ENCODE measurements around the gene PGAM2.
A peak's percentile ranks its signal among the peaks of the same experiment; 100 is the strongest.

PGAM2 gene

DNA sequence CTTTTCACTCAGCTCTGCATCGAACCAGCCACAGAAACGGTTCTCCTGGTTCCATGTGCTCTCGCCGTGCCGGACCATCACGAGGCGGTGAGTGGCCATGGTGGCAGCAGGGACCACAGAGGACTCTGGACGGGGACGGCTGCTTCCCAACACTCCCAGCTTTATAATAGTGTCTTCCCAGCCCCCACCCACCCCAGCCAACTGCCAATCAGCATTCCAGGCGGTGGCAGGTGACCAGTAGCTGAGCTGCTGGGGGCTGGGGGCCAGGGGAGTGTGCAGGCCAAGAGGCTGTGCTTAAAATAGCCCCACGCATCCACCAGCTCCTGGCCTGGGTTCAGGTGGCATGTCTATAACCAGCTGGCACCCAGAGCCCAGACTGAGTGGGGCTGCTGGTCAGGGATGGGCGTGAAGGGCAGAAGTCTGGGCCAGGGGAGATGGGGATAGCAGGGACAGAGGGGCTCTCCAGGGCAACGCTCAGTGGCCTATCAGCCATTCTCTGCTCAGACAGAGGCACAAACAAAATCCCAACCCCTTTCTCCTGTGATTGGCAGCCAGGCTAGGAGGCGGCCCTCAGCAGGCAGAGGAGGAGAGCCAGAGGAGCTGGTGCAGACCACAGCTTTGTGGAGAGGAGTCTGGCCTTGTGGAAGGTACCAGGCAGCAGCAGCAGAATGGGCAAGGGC is at the start of gene PGAM2:
PGAM2 (minus strand) TSS at position 137 of the 680 bp plus-strand sequence; CDS start at position 99, 38 bp downstream.
- DNase-seq = peak; percentile 41

DNA sequence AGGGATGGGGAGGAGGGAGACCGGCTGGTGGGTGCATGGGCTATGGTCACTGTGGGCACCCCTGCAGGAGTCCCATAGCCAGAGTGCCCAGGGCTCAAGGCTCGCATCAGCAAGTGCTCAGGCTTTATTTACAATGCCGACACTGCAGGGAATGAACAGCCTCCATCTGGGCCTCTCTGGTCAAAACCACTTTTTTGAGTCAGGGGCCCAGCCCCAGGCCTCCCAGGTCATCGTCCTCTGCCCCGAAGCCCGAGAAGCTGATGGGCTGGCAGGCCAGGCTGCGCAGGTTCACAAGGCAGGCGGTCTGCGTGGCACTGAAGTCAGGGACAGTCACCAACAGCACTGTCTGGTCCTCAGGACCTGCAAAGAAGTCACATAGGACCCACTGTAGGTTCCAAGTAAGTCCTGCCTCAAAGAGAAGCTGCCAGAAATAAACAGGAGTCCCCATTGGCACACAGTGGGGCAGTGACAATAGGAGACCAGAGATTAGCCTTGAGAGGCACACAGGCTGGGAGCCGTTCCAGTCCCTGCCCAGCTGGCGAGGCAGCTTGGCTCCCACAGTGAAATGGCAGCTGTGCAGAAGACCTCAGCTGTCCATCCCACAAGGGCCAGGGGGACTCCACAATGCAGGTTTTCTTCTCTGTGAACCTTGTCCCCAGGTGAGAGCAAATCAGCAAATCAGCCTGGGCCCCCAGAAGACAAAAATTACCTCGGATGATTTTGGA is 49.4 kb upstream of the PGAM2 start:
- no peak for DNase-seq

DNA sequence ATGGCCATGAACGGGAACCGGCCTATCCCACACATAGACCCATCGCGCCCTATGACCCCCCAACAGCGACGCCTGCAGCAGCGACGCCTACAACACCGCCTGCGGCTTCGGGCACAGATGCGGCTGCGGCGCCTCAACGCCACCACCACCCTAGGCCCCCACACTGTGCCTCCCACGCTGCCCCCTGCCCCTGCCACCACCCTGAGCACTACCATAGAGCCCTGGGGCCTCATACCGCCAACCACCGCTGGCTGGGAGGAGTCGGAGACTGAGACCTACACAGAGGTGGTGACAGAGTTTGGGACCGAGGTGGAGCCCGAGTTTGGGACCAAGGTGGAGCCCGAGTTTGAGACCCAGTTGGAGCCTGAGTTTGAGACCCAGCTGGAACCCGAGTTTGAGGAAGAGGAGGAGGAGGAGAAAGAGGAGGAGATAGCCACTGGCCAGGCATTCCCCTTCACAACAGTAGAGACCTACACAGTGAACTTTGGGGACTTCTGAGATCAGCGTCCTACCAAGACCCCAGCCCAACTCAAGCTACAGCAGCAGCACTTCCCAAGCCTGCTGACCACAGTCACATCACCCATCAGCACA is 48.5 kb upstream of the PGAM2 start:
- DNase-seq = no peak

DNA sequence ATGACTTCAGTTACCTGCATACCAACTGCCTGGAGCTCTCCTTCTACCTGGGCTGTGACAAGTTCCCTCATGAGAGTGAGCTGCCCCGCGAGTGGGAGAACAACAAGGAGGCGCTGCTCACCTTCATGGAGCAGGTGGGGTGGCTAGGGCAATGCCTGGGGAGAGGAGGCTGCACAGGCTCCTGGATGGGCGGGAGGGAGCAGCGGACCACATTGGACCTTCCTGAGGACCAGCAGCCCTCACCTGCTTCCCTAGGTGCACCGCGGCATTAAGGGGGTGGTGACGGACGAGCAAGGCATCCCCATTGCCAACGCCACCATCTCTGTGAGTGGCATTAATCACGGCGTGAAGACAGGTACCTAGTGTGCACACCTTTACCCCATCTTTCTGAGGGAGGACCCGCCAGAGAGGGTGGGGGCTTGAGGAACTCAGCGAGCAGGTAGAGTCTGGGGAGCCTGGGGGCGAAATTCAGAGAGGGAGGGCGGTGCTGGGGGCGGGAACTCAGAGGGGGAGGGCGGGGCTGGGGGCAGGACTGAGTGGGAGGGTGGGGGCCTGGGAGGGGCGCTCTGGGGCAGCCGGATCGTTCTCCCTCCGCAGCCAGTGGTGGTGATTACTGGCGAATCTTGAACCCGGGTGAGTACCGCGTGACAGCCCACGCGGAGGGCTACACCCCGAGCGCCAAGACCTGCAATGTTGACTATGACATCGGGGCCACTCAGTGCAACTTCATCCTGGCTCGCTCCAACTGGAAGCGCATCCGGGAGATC is 47.8 kb upstream of the PGAM2 start:
- DNase-seq = no peak

DNA sequence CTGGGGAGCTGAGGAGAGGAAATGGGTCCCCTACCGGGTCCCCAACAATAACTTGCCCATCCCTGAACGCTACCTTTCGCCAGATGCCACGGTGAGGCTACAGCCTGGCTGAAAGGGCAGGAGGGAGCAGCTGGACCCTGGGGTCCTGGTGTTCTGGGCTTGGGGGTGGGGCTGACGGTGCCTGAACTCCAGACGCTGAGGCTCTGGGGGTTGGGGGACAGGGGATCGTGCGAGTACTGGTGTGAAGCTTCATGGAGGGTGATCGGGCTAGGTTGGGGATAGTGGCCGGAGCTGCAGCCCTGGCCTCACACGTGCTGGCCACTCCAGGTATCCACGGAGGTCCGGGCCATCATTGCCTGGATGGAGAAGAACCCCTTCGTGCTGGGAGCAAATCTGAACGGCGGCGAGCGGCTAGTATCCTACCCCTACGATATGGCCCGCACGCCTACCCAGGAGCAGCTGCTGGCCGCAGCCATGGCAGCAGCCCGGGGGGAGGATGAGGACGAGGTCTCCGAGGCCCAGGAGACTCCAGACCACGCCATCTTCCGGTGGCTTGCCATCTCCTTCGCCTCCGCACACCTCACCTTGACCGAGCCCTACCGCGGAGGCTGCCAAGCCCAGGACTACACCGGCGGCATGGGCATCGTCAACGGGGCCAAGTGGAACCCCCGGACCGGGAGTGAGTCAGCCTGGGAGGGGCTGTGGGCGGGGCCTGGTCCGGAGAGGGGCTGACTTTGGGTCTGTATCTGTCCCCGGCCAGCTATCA is 47.0 kb upstream of the PGAM2 start:
- DNase-seq = no peak

DNA sequence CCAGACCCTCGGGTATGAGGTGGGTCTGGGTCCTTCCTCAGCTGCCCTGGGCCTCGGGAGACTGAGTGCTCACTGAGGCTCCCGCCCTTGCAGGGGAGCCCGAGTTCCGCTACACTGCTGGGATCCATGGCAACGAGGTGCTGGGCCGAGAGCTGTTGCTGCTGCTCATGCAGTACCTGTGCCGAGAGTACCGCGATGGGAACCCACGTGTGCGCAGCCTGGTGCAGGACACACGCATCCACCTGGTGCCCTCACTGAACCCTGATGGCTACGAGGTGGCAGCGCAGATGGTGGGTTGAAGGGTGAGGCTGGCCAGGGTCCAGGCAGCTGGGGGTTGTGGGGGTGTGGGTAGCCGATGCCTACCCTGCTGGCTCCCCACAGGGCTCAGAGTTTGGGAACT is 46.4 kb upstream of the PGAM2 start:
- no peak for DNase-seq

DNA sequence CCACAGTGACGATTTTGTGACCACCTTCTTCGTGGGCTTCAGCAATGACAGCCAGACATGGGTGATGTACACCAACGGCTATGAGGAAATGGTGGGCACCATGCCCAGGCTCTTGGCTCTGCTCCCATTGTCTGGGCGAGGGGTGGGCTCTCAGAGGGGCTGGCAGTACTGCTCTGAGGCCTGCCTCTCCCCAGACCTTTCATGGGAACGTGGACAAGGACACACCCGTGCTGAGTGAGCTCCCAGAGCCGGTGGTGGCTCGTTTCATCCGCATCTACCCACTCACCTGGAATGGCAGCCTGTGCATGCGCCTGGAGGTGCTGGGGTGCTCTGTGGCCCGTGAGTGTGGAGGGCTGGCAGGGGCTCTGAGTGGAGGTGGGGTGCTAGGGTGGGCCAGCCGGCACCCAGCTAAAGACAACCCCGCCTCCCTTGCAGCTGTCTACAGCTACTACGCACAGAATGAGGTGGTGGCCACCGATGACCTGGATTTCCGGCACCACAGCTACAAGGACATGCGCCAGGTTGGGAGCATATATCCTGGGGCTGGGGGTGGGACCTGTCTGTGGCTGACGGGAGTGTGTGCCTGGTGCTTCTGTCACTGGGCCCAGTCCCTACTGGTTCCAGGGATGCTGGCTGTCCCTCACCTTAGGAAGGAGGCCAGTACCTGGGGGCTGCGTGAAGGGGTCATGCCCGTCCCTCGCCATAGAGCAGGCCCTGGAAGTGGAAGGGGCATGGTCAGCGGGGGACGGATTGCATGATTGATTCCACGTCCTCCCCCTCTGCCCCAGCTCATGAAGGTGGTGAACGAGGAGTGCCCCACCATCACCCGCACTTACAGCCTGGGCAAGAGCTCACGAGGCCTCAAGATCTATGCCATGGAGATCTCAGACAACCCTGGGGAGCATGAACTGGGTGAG is 45.6 kb upstream of the PGAM2 start:
- DNase-seq = no peak

DNA sequence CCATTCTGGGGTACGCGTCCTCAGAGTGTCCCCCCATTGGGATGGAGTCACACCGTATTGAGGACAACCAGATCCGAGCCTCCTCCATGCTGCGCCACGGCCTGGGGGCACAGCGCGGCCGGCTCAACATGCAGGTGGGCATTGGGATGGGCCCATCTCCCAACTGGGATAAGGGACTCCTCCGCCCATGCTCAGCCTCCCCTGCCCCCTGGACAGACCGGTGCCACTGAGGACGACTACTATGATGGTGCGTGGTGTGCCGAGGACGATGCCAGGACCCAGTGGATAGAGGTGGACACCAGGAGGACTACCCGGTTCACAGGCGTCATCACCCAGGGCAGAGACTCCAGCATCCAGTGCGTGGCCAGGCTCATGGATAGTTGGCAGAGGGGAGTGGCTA is 44.6 kb upstream of the PGAM2 start:
- no peak for DNase-seq

DNA sequence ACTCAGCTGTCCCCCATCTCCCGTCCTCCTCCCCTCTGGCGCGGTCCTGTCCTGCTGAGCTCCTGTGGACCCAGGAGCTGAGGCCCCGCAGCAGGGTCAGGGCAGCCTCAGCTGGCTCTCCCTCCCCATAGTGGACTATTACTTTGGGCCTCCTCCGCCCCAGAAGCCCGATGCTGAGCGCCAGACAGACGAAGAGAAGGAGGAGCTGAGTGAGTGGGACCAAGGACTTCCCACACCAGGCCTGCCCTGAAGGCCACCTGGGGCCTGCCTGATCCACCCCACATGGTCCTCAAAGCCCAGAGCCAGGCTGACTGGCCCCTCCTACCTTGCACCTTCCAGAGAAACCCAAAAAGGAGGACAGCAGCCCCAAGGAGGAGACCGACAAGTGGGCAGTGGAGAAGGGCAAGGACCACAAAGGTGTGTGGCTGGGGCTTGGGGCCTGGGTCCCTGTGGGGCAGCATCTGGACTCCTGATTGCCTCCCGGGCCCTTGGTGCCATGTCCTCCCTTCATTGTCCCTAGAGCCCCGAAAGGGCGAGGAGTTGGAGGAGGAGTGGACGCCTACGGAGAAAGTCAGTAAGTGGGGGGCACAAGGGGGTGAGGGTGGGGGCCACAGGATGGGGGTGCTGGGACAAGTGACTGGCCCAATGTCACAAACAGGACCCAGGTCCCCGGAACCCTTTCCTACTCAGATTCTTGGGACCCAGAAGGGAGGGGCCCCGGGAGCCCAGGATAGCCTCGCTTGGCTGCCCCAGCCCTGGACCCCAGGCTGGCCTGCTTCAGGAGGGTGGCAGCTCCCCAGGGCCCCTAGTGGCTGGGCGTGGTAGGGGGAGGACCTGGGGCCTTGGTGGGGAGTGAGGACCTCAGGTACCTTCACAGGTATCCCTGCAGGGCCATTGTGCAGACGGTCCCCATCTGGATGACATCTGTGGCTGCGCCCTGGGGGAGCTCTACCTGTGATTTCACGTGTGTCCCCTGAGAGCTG is 43.7 kb upstream of the PGAM2 start:
- DNase-seq = no peak

DNA sequence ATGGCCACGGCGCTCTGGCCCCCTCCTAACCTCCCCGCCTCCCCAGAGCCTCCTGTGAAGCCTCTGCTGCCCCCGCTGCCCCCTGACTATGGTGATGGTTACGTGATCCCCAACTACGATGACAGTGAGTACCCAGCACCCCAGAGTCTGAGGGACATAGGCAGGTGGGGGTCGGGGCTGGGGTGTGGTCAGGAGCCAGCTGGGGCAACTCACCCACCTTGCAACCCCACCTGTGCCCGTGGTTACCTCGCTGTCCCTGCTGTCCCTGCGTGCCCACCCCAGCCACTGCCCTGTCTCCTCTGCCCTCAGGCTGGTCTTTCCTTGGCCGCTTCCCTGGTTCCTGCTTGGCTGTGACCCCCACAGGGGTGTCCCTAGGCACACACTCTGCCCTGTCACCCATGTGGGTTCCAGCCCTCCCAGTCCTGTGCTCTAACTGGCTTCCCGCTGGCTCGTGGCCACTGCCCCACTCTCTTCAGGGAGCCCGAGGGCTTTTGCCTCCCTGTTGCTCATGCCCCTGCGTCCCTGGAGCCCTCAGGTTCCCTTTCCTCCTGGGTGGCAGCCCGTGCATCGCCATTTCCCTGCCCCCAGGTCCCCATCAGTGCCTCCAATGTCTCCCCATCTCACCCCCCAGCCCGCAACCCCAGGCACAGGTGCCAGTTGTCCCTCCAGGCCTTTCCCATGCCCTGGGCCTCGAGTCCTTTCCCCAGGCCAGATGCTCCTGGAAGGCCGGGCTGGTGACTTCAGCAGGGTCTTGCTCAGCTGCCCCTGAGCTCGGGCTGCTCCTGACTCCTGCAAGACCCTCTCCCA is 42.8 kb upstream of the PGAM2 start:
- DNase-seq = no peak

DNA sequence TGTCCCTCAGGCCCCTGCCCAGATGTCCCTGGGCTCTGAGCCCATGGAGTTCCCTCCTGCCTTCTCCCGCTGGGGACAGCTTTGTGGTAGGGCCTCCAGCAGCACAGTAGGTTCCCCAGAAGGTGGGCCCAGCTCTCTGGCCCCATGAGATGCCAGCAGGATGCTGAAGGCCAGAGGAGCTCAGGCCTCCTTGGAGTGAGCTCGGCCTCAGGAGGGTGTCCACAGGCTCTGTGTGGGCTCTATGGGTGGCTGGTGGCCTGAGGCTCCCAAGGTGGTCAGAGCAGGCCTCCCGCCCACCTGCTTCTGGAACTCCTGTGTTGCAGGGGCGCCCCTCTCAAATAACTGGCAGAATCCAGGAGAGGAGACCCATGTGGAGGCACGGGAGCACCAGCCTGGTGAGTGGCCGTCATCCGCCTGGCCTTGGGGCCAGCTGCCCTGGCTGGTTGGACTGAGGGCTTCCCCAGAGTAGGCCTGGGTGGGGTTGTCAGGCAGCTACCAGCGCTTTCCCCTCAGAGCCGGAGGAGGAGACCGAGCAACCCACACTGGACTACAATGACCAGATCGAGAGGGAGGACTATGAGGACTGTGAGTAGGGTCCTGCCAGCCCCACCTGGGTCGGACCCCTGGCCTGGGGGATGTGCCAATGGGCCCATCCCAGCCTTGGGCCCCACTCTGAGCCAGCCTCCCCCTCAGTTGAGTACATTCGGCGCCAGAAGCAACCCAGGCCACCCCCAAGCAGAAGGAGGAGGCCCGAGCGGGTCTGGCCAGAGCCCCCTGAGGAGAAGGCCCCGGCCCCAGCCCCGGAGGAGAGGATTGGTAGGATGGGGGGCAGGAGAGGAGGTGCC is 42.0 kb upstream of the PGAM2 start:
- DNase-seq = no peak

DNA sequence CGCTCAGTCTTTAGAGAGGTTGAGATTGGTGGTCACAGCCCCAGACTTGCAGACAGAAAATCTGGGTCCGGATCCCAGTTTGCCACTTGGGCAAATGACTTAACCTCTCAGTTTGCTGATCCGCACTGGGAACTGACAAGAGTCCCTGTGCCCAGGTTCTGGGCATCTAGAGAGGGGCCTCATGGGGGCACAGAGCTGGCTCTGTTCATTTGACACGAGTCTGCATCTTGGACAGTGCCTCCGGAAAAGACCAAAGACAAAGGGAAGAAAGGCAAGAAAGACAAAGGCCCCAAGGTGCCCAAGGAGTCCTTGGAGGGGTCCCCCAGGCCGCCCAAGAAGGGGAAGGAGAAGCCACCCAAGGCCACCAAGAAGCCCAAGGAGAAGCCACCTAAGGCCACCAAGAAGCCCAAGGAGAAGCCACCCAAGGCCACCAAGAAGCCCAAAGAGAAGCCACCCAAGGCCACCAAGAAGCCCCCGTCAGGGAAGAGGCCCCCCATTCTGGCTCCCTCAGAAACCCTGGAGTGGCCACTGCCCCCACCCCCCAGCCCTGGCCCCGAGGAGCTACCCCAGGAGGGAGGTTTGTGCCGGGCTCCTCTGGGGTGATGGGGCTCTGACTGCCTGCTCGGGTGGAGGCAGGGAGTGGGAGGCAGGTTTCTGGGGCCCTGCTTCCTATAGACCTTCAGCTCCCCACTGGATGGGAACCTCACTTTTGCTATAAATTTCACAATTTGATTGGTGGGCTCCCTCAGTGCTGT is 41.1 kb upstream of the PGAM2 start:
- DNase-seq = no peak

DNA sequence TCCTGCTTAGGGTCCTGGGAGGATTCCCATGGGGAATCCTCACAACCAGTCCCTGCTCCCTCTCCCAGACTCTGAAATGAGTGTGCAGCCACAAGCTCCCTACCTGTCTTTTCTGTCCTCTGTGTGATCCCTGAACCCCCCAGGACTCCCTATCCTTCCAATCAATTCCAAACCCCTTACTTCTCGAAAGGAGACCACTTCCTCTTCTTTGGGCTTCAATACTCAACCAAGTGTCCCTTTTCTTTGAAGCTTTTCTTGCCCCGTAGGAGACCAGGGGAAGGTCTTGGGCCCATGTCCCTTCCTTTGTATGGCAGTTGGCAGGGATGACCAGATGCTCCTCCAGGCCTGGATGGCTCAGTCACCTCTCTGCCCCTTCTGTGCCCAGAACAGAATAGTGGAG is 40.5 kb upstream of the PGAM2 start:
- DNase-seq = peak; percentile 29

DNA sequence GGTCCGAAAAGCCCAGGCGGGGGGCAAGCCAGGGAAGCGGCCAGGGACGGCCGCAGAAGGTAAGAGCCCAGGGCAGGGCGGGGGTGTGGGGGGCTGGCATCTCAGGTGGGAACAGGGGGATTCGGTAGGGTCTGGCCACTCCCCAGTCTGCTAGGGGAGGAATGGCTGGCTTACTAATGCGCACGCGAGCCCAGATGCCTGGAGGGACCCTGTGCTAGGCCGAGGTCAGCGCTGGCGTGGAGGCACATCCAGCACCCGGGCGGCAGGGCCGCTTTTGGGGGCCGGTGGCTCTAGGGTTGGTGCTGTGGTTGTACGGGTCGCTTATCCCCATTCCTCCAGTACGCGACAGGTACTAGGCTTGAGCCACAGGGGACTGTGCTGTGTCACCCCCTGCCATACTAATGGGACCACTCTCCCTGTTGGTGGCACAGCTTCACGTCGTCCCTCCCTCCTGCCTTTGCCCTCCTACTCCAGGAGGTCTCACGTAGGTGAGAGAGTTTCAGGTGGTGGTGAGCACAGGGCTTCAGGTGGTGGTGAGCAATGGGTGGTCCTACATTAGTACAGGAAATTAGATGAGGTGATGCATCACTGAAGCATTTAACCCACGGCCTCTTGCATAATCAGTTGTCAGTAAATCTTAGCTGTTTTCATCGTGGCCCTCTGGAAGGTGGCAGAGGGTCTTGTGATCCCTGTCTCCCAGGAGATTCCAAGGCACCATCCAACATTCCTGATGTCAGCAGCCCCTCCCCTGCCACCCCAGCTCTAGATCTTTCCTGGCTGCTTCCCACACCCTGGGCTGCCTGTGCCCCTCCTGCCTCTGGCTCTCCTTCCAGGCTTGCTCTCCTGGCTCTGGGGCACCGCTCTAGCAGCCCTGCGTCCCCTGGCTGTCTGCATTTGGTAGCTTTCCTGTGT is 39.7 kb upstream of the PGAM2 start:
- DNase-seq = no peak

DNA sequence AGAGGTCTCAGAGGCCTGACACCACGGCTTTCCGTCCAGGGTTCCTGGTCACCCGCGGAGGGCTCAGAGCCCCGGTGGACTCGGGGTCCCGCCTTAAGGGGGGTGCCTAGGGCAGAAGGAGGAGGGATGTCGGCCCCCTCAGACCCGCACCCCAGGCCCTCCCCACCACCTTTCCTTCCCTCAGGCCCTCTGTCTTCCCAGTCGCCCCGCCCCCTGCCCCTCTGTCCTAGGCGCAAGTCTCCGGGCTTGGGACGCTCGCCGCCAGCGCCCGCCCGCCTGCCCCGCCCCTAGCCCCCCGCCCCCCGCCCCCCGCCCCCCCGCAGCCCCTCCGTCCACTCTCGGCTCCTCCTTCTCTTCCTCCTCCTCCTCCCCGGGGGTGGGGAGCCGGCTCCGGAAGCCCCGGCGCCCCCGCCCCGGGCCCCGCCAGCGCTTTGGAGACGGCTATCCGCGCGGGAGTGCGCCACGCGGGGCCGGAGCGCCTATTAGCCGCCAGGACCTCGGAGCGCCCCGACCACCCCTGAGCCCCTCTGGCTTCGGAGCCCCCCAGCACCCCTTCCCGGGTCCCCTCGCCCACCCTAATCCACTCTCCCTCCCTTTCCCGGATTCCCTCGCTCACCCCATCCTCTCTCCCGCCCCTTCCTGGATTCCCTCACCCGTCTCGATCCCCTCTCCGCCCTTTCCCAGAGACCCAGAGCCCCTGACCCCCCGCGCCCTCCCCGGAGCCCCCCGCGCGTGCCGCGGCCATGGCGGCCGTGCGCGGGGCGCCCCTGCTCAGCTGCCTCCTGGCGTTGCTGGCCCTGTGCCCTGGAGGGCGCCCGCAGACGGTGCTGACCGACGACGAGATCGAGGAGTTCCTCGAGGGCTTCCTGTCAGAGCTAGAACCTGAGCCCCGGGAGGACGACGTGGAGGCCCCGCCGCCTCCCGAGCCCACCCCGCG is 38.8 kb upstream of the PGAM2 start, which contains the start of gene AEBP1:
AEBP1 (plus strand) TSS at position 423 of the 937 bp plus-strand sequence; CDS start at position 744, 321 bp downstream.
- DNase-seq = no peak

Data from MV-4-11 (cell line).